T-helper 17 cell (primary cell): ENCODE measurements around the gene THNSL1. TPM values are rescaled to one million over a fixed set of nuclear protein-coding genes. Genes with fewer than 3 reads are reported as not detected.

Source experiments
- ATAC-seq: fragments of 150-1000 bp; cut with Tn5 transposase; 2 replicates; pipeline ENCODE4 v1.10.0; 2021; ENCODE audit warnings: mild to moderate bottlenecking, moderate library complexity
- DNase-seq, 3 donors: peaks; one replicate each; pipeline versions ENCODE4 v3.0.0 to v3.0.0-alpha.2; 2020 to 2021
- H3K9me3 ChIP-seq: one replicate; pipeline ENCODE4 v1.7.0; 2013; ENCODE audit warnings: low read length, mild to moderate bottlenecking; ENCODE audit not compliant: control insufficient read depth, poor library complexity, severe bottlenecking
- H3K27ac Mint-ChIP-seq: one replicate; pipeline ENCODE4 v1.8.0; 2022; ENCODE audit warnings: mild to moderate bottlenecking, moderate library complexity, mixed read lengths
- H3K27me3 Mint-ChIP-seq: one replicate; pipeline ENCODE4 v1.8.0; 2022; ENCODE audit warnings: mixed read lengths
- H3K36me3 Mint-ChIP-seq: one replicate; pipeline ENCODE4 v1.8.0; 2022; ENCODE audit warnings: low read depth, mixed read lengths
- H3K4me1 Mint-ChIP-seq: one replicate; pipeline ENCODE4 v1.8.0; 2022; ENCODE audit warnings: mild to moderate bottlenecking, mixed read lengths
- H3K4me3 Mint-ChIP-seq: one replicate; pipeline ENCODE4 v1.8.0; 2022; ENCODE audit warnings: mild to moderate bottlenecking, moderate library complexity, mixed read lengths
- total RNA-seq, 4 donors: library from RNA in 2 of 4; stranded (reverse) in 2 of 4; gene quantifications; one replicate each; pipeline ENCODE4 v1.2.3 and lab custom pipeline; 2022 to 2026

Gene THNSL1
- total RNA-seq, 2 donors from 2014 or later, result 0.73 to 1.4 TPM

- peak overlapping the region; percentile 37 for H3K27ac Mint-ChIP-seq
Observed at GRCh38 chr10:25018703-25019102, 2.3 kb downstream of the THNSL1 start.

GRCh38 chr10:25023278-25023677 is 6.9 kb downstream of the THNSL1 start:
- ATAC-seq, result no peak
- Mint-ChIP-seq H3K4me3 (no peak overlapping the region), H3K36me3 (peaks cover 5% of the 10 kb centered on the region), H3K27ac (no peak overlapping the region), H3K27me3 (no peaks in the 10 kb centered on the region), H3K4me1 (no peaks in the 10 kb centered on the region)
- no peak for DNase-seq
- no peaks in the 10 kb centered on the region for H3K9me3 ChIP-seq

More at GRCh38 chr10:25018703-25019102, 2.3 kb downstream of the THNSL1 start:
- H3K27me3 Mint-ChIP-seq, result no peaks in the 10 kb centered on the region
- DNase-seq, result no peak
- H3K4me1 Mint-ChIP-seq, result peaks cover 16% of the 10 kb centered on the region
- H3K36me3 Mint-ChIP-seq, result peaks cover 3% of the 10 kb centered on the region
- ATAC-seq, result no peak
- H3K4me3 Mint-ChIP-seq, result no peak overlapping the region
- H3K9me3 ChIP-seq, result no peaks in the 10 kb centered on the region

GRCh38 chr10:25024528-25024927 is 8.1 kb downstream of the THNSL1 start:
- peaks cover 5% of the 10 kb centered on the region for H3K36me3 Mint-ChIP-seq
- H3K27me3 Mint-ChIP-seq, result no peaks in the 10 kb centered on the region
- H3K27ac Mint-ChIP-seq, result no peak overlapping the region

GRCh38 chr10:25026463-25026862 is 10.1 kb downstream of the THNSL1 start:
- peaks cover 5% of the 10 kb centered on the region for H3K36me3 Mint-ChIP-seq
- DNase-seq, result no peak
- H3K4me3 Mint-ChIP-seq, result no peak overlapping the region
- H3K9me3 ChIP-seq, result no peaks in the 10 kb centered on the region
- no peak overlapping the region for H3K27ac Mint-ChIP-seq
- no peak for ATAC-seq
- H3K27me3 Mint-ChIP-seq, result no peaks in the 10 kb centered on the region
- H3K4me1 Mint-ChIP-seq, result no peaks in the 10 kb centered on the region

More at GRCh38 chr10:25024528-25024927, 8.1 kb downstream of the THNSL1 start:
- H3K4me3 Mint-ChIP-seq, result no peak overlapping the region
- ATAC-seq (no peak), DNase-seq (no peak)
- H3K9me3 ChIP-seq, result no peaks in the 10 kb centered on the region
- no peaks in the 10 kb centered on the region for H3K4me1 Mint-ChIP-seq

GRCh38 chr10:25028711-25029110 is 12.3 kb downstream of the THNSL1 start:
- Mint-ChIP-seq H3K27me3 (no peaks in the 10 kb centered on the region), H3K36me3 (peaks cover 2% of the 10 kb centered on the region), H3K27ac (no peak overlapping the region)

GRCh38 chr10:25029519-25029918 is 13.1 kb downstream of the THNSL1 start:
- no peak overlapping the region for H3K4me3 Mint-ChIP-seq
- H3K27me3 Mint-ChIP-seq, result no peaks in the 10 kb centered on the region
- H3K36me3 Mint-ChIP-seq, result no peaks in the 10 kb centered on the region
- no peaks in the 10 kb centered on the region for H3K4me1 Mint-ChIP-seq
- no peak overlapping the region for H3K27ac Mint-ChIP-seq
- ATAC-seq (no peak), DNase-seq (no peak)
- H3K9me3 ChIP-seq, result no peaks in the 10 kb centered on the region

More at GRCh38 chr10:25028711-25029110, 12.3 kb downstream of the THNSL1 start:
- H3K4me3 Mint-ChIP-seq, result no peak overlapping the region
- ATAC-seq (no peak), DNase-seq (no peak)
- H3K9me3 ChIP-seq, result no peaks in the 10 kb centered on the region
- H3K4me1 Mint-ChIP-seq, result no peaks in the 10 kb centered on the region

GRCh38 chr10:25036381-25036780 is 20.0 kb downstream of the THNSL1 start:
- no peak overlapping the region for H3K4me3 Mint-ChIP-seq
- H3K4me1 Mint-ChIP-seq, result no peaks in the 10 kb centered on the region
- DNase-seq (no peak), ATAC-seq (no peak)
- no peak overlapping the region for H3K27ac Mint-ChIP-seq
- H3K27me3 Mint-ChIP-seq, result peaks cover 36% of the 10 kb centered on the region
- H3K9me3 ChIP-seq, result no peaks in the 10 kb centered on the region
- H3K36me3 Mint-ChIP-seq, result no peaks in the 10 kb centered on the region

GRCh38 chr10:25038325-25038724 is 21.9 kb downstream of the THNSL1 start:
- Mint-ChIP-seq H3K4me3 (no peak overlapping the region), H3K27ac (no peak overlapping the region), H3K4me1 (no peaks in the 10 kb centered on the region), H3K27me3 (peaks cover 38% of the 10 kb centered on the region), H3K36me3 (no peaks in the 10 kb centered on the region)
- no peak for ATAC-seq
- no peak for DNase-seq
- no peaks in the 10 kb centered on the region for H3K9me3 ChIP-seq

GRCh38 chr10:25039531-25039930 is 23.1 kb downstream of the THNSL1 start:
- H3K4me3 Mint-ChIP-seq, result no peak overlapping the region
- H3K9me3 ChIP-seq, result no peaks in the 10 kb centered on the region
- no peak for DNase-seq
- no peaks in the 10 kb centered on the region for H3K4me1 Mint-ChIP-seq
- no peak for ATAC-seq
- H3K27me3 Mint-ChIP-seq, result peaks cover 40% of the 10 kb centered on the region
- no peak overlapping the region for H3K27ac Mint-ChIP-seq
- no peaks in the 10 kb centered on the region for H3K36me3 Mint-ChIP-seq

GRCh38 chr10:25046641-25047040 is 30.2 kb downstream of the THNSL1 start:
- peaks cover 9% of the 10 kb centered on the region for H3K36me3 Mint-ChIP-seq
- peaks cover 40% of the 10 kb centered on the region for H3K27me3 Mint-ChIP-seq
- ATAC-seq, result no peak
- no peaks in the 10 kb centered on the region for H3K4me1 Mint-ChIP-seq
- no peak for DNase-seq
- H3K9me3 ChIP-seq, result no peaks in the 10 kb centered on the region
- no peak overlapping the region for H3K27ac Mint-ChIP-seq
- no peak overlapping the region for H3K4me3 Mint-ChIP-seq

GRCh38 chr10:25047088-25047487 is 30.7 kb downstream of the THNSL1 start:
- Mint-ChIP-seq H3K27me3 (peaks cover 40% of the 10 kb centered on the region), H3K27ac (no peak overlapping the region), H3K36me3 (peaks cover 9% of the 10 kb centered on the region), H3K4me3 (no peak overlapping the region), H3K4me1 (no peaks in the 10 kb centered on the region)
- no peak for DNase-seq
- H3K9me3 ChIP-seq, result no peaks in the 10 kb centered on the region
- no peak for ATAC-seq

GRCh38 chr10:25047591-25048301 is 31.3 kb downstream of the THNSL1 start:
- H3K9me3 ChIP-seq, result no peaks in the 10 kb centered on the region
- Mint-ChIP-seq H3K4me3 (no peak overlapping the region), H3K36me3 (peaks cover 9% of the 10 kb centered on the region), H3K4me1 (no peaks in the 10 kb centered on the region), H3K27ac (no peak overlapping the region), H3K27me3 (peaks cover 40% of the 10 kb centered on the region)
- ATAC-seq, result no peak
- DNase-seq, result no peak

- peaks cover 40% of the 10 kb centered on the region for H3K27me3 Mint-ChIP-seq
- peaks cover 9% of the 10 kb centered on the region for H3K36me3 Mint-ChIP-seq
- DNase-seq, result no peak
- H3K9me3 ChIP-seq, result no peaks in the 10 kb centered on the region
- no peaks in the 10 kb centered on the region for H3K4me1 Mint-ChIP-seq
- ATAC-seq, result no peak
- H3K27ac Mint-ChIP-seq, result no peak overlapping the region
- H3K4me3 Mint-ChIP-seq, result no peak overlapping the region
Observed at GRCh38 chr10:25048450-25048849, 32.0 kb downstream of the THNSL1 start.

- Mint-ChIP-seq H3K27ac (no peak overlapping the region), H3K27me3 (peaks cover 34% of the 10 kb centered on the region), H3K4me3 (no peak overlapping the region), H3K36me3 (peaks cover 9% of the 10 kb centered on the region), H3K4me1 (no peaks in the 10 kb centered on the region)
- ATAC-seq (no peak), DNase-seq (no peak)
- H3K9me3 ChIP-seq, result no peaks in the 10 kb centered on the region
Observed at GRCh38 chr10:25049966-25050365, 33.6 kb downstream of the THNSL1 start.
